GM19468 (cell line): ENCODE data around the gene BAG3.

Source experiments
- ATAC-seq: cut with Tn5 transposase; IDR thresholded peaks from one replicate; pipeline ENCODE4 v1.9.1; 2021; ENCODE audit warnings: mild to moderate bottlenecking, moderate library complexity, moderate number of reproducible peaks; ENCODE audit not compliant: unreplicated experiment; ENCODE audit errors: extremely low read depth

Gene BAG3

DNA sequence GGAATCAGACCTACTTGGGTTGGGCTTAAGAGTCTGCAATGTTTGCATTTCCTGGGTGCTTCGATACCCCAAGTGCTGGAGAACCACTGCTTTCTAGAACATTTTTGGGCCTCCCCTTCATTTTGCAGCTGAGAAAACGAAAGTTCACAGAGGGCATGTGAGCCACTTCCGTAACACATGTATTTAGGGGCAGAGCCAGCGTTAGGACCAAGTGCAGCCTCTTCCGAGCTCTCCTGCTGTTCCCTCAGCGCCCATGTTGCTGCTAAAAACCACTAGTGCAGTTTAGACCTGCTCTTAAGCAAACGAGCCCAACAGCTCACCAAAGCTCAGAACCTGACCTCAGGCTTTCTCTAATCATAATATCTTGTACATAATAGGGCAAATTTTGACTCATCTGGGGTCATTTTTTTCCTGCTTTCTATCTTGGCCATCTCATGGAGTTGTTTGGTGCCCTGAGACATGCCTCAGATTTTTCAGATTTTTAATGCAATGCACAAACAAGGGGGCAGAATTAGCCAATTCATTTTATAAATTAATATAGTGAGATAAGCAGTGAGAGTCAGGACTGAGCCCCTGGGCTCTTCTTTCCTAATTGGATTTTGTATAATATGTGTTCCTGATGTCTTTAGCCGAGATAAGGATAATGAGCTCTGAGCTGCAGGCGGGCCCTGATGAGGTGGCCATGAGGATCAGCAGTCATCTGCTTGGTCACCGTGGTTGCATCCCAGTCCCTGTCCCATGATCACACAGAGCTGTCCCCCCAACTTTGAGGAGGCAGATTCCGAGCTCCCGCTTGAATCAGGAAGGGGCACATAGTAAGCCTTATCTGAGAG lies 12.9 kb downstream of the BAG3 start:
- ATAC-seq: no peak

DNA sequence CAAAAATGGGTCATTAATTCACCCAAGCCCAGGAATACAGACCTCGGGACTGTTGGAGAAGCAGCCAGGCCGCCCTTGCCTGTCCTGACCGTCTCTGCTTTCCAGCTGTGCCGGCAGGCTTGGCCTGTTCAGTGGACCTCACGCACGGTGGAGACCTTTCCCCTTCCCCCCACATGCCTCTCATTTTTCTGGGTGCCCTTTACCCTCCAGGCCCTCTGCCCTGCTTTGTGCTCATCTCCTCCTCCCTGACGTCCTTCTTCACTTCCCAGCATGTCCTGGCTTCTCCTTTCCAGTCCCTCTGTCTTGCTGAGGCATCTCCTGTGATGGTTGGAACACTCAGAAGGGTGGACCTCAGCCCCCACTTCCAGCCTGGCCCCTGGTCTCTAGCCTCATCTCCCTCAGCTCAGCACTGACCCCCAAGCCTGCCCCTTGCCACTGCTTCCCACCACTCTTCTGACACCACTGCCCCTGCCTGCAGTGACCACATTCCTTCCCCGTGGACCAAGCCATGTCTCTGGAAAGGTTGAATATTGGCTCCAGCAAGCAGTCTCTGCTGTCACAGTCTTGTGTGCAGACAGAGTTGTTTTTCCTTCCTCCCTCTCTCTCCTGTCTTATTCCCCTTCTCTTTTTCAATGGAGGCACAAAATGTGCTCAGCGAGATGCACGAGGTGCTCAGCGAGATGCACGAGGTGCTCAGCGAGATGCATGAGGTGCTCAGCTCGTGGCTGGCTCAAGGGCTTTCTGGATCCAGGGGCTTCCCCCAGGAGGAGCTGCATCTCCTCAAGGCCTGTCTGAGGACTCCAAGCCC lies 14.9 kb downstream of the BAG3 start:
- no peak for ATAC-seq

DNA sequence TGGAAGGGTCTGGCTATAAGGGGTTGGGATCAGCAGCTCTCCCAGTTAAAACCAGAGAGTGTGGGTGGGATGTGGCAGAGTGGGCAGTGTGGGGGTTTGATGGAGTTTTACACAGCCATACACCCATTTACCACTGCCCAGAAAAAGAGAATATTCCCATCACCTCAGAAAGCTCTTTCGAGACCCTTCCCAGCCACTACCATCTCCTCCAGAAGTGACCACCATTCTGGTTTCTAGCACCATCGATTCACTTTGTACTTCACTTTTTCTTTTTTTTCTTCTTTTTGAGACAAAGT lies 15.5 kb downstream of the BAG3 start:
- ATAC-seq: no peak

DNA sequence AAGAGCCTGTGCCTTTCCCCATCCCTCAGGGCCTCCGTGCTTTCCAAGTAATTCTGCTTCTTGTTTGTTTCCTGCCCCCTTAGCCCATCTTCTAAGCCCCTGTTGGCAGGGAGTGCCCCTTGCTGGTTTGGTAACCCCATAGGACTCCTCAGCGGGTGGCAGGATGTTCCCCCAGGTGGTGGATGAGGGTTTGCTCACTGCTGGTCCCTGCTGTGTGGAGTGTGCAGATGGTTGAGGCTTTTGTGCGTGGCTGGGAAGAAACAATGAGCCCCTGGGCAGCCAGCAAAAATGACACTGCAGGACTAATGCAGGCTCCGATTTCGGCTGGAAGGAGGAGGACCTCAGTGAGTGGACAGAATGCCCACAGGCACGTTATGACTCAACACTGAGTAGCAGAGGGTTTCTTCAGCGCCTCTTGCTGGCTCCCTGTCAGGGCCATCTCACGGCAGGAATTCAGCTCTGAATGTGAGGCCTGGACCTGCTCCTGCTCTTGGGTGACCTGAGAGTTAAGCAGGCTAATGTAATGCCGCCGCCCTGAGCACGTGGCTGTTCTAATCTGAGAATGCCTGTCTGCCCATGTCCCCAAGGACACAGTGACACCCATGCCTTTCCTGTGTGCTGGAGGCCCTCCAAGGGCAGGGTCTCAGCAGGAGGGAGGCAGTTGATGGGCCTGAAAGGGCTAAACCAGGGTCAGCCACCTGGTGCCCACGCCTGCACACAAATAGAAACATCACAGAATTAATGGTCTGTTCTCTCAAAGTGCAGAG lies 16.6 kb downstream of the BAG3 start:
- ATAC-seq: no peak

DNA sequence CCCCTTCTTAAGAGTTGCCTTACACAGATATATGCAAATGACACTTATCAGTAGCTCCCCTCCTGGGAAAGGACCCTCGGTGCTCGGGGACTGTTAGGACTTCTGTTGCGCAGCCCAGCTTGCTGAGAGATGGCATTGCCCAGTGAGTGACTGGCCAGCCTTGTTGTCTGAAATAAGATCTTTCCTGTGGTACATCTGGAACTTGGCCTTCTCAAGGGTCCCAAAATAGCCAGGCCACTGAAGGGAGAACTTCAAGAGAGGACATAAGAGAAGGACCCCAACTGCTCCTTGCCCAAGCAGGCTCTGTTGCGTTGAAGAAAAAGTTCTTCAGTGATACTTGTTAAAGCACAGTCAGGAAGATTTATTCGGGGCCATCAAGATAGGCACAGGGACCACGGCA lies 17.3 kb downstream of the BAG3 start:
- ATAC-seq: no peak

DNA sequence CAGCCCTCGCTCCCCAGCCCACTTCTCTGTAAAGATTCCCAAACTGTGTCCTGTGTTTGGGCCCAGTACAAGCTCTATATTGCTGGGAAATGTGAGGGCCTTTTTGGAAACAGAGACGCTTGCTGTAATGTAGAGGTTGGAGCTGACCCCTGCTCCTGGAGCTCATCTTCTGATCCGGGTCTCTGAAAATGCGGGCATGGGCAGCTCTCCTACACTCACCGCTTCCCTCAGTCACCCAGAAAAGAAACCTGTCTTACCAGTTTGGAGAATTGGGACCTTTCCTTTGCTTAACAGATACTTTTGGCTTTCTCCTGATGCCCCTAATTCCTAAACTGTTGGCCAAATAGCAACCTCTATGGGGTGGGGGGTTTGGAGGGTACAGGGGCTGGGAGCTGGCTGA lies 18.2 kb downstream of the BAG3 start:
- ATAC-seq: no peak

DNA sequence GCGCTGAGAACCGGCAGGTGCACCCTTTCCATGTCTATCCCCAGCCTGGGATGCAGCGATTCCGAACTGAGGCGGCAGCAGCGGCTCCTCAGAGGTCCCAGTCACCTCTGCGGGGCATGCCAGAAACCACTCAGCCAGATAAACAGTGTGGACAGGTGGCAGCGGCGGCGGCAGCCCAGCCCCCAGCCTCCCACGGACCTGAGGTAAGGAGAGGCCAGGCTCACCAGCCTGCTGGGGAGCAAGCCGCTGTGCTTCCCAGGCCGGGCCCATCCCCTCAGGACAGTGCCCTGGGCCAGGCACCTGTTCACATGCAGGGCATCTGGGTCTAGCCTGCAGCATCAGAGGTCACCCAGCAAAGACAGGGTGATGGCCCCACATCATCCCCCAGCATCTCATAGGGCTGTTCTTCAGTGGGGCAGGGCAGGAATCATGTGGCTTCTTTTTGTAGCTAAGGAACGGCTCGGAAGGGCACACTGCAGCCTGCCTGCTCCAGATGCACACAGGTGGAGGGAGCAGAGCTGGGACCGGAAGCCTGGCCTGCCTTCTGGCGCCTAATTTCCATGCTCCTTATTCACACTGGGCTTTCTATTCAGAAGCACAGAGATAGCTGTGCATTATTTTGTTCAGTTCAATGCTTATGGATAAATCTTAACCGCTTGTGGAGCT lies 18.9 kb downstream of the BAG3 start:
- no peak for ATAC-seq

DNA sequence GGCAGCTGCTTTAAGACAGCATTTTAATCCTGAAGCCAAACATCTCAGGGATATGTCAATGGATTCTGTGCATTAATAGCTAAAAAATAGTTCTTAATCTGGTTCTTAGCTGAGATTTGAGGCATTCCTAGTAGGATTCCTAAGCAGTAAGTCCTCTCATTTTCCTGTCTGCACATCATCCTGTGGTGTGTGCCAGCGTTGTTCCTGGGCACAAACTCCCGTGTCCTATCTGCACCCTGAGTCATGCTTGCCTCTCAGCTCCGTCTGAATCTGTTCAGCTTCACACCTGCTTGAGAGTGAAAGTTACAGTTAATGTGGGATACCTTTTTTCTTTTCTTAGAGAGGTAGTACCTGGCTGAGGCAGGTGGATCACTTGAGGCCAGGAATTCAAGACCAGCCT lies 19.5 kb downstream of the BAG3 start:
- ATAC-seq: no peak

DNA sequence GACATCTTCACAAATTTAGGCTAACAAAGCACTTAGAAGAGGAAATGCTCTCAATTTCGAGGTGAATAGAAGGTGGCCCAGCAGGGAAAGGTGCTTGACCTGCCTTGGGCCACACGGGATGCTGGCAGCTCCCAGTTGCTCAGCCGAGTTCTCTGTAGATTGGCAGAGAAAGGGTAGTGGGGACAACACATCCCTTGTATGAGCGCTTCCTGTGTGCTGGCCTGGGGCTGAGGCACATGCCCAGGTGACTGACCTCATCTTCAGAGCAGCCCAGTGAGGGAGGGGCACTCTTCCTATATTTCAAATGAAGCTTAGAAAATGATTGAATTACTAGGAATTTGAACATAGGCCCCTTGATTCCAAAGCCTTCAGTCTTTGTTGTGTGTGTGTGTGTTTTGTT lies 20.2 kb downstream of the BAG3 start:
- no peak for ATAC-seq

DNA sequence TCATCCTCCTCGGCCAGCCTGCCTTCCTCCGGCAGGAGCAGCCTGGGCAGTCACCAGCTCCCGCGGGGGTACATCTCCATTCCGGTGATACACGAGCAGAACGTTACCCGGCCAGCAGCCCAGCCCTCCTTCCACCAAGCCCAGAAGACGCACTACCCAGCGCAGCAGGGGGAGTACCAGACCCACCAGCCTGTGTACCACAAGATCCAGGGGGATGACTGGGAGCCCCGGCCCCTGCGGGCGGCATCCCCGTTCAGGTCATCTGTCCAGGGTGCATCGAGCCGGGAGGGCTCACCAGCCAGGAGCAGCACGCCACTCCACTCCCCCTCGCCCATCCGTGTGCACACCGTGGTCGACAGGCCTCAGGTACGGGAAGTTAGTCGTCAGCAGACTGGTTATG lies 21.1 kb downstream of the BAG3 start:
- ATAC-seq: no peak

DNA sequence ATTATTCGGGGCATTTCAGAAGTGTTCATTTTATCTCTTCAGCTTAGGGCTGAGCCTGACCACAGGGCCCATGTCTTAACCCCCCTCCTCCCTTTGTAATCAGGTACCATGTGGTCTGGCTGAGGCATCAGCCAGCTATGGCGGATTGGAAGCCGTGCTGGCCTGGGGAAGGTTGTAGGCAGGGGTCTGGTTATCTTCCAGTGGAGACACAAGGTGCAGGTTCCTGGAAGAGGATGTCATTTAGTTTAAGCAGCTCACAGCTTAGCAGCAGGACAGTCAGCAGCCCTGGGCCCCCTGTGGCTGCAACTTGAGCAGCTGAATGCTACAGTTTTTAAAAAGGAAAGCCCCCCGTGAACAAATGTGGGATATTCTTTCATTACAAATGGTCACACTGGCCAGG lies 22.1 kb downstream of the BAG3 start:
- no peak for ATAC-seq

DNA sequence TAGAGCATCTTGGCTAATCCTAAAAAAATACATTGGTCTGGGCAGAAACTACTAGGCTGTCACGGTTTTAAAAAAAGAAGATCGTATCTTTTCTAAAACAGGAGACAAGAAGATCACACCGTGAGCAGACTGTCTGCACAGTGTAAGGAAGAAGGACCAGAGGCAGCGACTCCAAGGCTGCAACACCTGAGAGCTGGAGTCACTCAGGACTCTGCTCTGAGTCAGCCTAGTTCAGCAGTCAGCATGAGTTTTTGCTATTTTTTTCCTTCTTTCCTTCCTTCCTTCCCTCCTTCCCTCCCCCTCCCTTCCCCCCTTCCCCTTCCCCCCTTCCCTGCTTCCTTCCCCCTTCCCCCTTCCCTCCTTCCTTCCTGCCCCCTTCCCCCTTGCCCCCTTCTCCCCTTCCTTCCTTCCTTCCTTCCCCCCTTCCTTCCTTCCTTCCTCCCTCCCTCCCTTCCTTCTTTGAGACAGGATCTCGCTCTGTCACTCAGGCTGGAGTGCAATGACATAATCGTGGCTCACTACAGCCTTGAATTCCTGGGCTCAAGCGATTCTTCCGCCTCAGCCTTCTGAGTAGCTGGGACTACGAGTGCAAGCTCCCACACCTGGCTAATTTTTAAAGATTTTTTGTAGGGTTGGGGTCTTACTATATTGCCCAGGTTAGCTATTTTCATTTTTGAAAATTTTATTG lies 24.4 kb downstream of the BAG3 start:
- no peak for ATAC-seq

DNA sequence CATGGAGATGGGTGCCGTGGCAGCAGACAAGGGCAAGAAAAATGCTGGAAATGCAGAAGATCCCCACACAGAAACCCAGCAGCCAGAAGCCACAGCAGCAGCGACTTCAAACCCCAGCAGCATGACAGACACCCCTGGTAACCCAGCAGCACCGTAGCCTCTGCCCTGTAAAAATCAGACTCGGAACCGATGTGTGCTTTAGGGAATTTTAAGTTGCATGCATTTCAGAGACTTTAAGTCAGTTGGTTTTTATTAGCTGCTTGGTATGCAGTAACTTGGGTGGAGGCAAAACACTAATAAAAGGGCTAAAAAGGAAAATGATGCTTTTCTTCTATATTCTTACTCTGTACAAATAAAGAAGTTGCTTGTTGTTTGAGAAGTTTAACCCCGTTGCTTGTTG lies 25.9 kb downstream of the BAG3 start:
- no peak for ATAC-seq

DNA sequence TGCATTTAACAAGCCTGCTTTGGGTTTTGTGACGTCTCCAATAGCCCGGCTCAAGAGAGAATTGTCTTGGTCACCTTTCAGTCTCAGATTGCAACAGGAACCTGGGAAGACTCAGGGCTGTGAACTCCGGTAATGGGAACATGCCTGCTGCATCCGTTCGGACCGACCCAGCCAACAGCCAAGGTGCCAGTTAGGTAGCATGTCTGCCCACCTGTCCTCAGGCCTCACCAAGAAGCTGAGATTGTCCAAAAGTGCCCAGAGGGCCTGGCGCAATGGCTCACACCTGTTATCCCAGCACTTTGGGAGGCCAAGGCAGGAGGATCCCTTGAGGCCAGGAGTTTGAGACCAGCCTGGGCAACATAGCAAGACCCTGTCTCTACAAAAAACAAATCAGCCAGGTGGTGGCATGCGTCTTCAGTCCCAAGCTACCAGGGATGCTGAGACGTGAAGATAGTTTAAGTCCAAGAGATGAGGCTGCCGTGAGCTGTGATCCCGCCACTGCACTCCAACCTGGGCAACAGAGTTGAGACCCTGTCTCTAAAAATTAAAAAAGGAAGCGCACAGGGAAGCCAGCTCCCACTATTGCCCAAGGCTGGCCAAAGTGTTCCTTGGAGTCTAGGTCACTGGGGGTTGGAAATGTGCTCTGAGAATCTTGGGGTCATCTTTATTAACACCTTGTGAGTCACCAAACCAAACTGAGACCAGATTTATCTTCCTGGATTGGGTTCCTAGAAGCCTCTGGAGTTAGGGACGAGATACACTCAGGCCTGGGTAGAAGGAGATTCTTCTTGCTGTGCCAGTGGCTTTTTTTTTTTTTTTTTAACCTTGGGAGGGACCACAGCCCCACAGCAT lies 26.9 kb downstream of the BAG3 start:
- ATAC-seq: no peak

DNA sequence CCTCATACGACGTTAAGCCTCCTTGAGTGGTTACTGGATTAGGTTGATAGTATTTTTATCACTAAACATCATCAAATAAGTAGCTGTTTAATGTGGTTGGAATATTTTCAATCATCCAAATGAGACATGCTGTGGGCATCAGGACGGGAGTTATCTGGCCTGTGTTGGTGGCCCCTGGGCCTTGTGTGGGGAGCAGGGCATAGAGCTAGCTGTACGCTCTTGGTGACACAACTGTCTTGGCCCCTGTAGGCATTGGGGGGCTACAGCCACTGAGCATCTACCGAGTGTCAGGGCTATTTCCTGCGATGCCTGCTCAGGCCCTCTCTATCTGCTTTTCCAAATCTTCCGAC lies 28.3 kb downstream of the BAG3 start:
- ATAC-seq: no peak

DNA sequence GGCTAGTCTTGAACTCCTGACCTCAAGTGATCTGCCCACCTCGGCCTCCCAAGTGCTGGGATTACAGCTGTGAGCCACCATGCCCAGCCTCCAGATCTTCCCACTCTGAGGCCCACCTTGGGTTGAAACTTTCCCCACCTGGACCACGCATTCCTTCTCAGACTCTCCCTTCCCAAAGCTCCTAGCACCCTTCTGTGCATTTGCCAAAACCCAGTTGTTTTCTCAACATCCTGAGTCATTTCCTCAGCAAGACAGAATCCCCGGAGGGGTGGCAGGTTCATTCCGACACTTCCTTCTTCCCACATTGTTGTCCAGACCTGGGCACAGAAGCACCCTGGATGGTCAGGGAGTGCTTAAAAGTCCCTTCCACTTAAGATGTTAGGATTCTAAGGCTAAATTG lies 28.9 kb downstream of the BAG3 start:
- no peak for ATAC-seq

DNA sequence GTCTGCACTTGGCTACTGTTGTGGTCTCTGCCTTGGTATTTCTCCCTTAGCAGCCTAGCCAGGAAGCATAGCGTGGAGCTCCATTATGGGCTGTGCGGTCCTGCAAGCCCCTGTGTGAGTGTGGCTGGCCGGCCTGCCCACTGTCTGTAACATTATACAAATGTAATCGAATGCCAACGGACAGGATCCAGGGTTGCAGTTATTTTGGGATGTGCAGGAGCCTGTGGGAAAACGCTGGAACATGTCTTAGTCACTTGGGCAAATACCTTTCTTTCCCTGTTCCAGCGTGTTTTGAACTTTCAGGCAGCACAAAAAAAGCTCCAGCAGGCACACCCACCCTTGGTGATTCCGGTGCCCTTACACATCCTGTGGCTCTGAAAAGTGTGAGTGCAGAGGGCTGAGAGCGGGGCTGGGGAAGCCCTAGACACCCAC lies 29.5 kb downstream of the BAG3 start:
- no peak for ATAC-seq

DNA sequence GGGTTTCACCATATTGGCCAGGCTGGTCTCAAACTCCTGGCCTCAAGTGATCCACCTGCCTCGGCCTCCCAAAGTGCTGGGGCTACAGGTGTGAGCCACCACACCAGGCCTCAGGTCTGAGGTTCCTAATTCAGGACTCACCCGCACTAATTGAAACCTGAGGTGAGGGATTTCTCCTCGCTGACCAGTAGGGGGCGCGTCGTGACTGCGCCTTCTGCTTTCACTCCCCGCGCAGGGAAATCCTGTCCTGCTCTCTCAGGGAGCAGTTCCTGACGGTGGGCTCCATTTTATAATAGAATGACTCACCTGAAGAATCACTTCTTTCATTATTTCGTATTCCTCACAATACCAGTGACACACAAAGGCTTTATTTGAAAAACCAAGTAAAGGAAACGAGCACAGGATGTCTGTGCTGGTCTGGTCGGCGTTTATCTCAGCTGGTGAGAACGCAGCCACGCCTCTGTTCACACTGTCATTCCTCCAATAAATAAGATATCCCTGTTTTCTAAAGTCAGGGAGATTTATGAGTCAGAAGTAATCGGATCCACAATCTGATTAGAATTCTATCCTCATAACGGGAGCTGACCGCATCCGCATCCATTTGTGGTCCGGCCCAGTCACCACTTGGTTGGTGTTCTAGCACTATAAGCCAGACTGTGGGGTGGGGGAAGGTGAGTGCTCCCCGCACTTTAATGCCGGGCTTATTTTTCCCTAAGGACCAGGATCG lies 35.4 kb downstream of the BAG3 start:
- ATAC-seq: peak; percentile 34
